Endometrial microvascular endothelial cells (primary cell): ENCODE results near the gene TOMM7. TPM values are rescaled to one million over a fixed set of nuclear protein-coding genes. Genes with fewer than 3 reads are reported as not detected.
"Not testable (repeated sequence)": the region's sequence is repeated elsewhere in the genome, so short reads cannot be mapped to it uniquely, and the experiment has no call there.

Experiments
- in situ Hi-C: cut with HindIII; loops from 2 replicates; pipeline ENCODE4 v1.10.0; 2017; ENCODE audit warnings: low sequenced_read_pairs, low pct_unique_long_range_greater_than_20kb; ENCODE audit errors: inconsistent ontology term
- total RNA-seq: library from RNA; depleted of rRNA; stranded (reverse); fragments of >200 nt; gene quantifications from one replicate; pipeline ENCODE4 v1.2.3, GENCODE V29; 2015; ENCODE audit errors: inconsistent ontology term

Gene TOMM7
- total RNA-seq, 1 donor from 2014 or later: 85.8 TPM

- in situ Hi-C loops: no loop called here
Observed at GRCh38 chr7:22831602-22832305, 9.1 kb upstream of the TOMM7 start.

GRCh38 chr7:22827563-22827962 is 4.9 kb upstream of the TOMM7 start:
- in situ Hi-C loops: no loop called here

- in situ Hi-C loops: no loop called here
Observed at GRCh38 chr7:22826593-22826992, 3.9 kb upstream of the TOMM7 start.

GRCh38 chr7:22824760-22825159 is 2.1 kb upstream of the TOMM7 start:
- in situ Hi-C loops: no loop called here

- in situ Hi-C loops: no loop called here
Observed at GRCh38 chr7:22823142-22823497, 471 bp upstream of the TOMM7 start.

- in situ Hi-C loops: no loop called here
Observed at GRCh38 chr7:22821702-22822485, 755 bp downstream of the TOMM7 start.

- in situ Hi-C loops: no loop called here
Observed at GRCh38 chr7:22819476-22819875, 3.2 kb downstream of the TOMM7 start.

GRCh38 chr7:22814261-22815208 is 8.1 kb downstream of the TOMM7 start:
- in situ Hi-C loops: no loop called here

GRCh38 chr7:22812353-22812752 is 10.3 kb downstream of the TOMM7 start:
- in situ Hi-C loops: no loop called here

- in situ Hi-C loops: no loop called here
Observed at GRCh38 chr7:22811746-22812280, 10.8 kb downstream of the TOMM7 start.

GRCh38 chr7:22810843-22811242 is 11.8 kb downstream of the TOMM7 start:
- in situ Hi-C loops: no loop called here

- in situ Hi-C loops: no loop called here
Observed at GRCh38 chr7:22809902-22810642, 12.6 kb downstream of the TOMM7 start.

GRCh38 chr7:22808140-22808539 is 14.5 kb downstream of the TOMM7 start:
- in situ Hi-C loops: no loop called here

GRCh38 chr7:22806752-22807151 is 15.9 kb downstream of the TOMM7 start:
- in situ Hi-C loops: no loop called here

GRCh38 chr7:22805227-22805626 is 17.4 kb downstream of the TOMM7 start:
- in situ Hi-C loops: no loop called here

- in situ Hi-C loops: not testable (repeated sequence)
Observed at GRCh38 chr7:22802831-22803230, 19.8 kb downstream of the TOMM7 start.

GRCh38 chr7:22802426-22802825 is 20.2 kb downstream of the TOMM7 start:
- in situ Hi-C loops: no loop called here

GRCh38 chr7:22801912-22802311 is 20.7 kb downstream of the TOMM7 start:
- in situ Hi-C loops: no loop called here

GRCh38 chr7:22799633-22800032 is 23.0 kb downstream of the TOMM7 start:
- in situ Hi-C loops: no loop called here
